LoVo (cell line): ENCODE results near the gene ARRDC2.

Source experiments
- DNase-seq: peaks from one replicate; pipeline ENCODE4 v3.0.0-alpha.2; 2016; ENCODE audit warnings: low spot score

The ARRDC2 gene

DNA sequence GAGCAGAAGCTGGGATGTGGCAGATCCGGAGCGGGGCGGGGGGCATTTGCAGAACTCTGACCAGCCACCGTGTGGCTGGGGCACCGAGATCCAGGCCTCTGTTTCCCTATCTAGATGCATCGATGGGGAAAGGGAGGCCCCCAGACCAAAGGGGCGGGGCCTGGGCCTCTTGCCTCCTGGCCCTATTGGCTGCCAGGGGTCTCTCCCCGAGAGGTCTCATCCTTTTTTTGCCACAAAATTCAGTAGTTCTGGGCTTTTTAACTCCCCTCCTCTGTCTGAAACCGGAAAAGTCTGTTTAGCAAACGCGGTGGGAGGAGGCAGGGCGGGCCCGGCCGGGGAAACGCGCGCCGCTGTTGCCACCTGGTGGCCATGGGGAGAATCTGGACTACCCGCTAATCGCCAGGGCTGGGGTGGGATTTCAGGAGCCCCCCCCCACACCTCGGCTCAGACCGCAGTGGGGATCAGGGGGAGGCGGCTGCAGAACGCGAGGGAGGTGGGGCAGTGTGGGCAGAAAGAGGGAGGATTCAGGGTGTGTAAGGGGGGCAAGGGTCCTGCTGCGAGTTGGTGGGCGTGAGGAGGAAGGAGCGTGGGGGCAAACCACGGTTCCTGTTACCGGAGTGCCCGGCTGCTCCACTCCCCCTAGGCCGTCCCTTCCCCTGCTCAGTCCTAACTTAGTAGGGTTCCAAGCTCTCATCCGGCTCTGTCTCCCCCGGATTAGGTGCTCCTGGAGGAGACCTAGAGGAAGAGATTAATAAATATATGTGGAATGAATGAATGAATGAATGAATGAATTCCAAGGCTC is 50.4 kb downstream of the ARRDC2 start:
- peak; percentile 74 for DNase-seq

DNA sequence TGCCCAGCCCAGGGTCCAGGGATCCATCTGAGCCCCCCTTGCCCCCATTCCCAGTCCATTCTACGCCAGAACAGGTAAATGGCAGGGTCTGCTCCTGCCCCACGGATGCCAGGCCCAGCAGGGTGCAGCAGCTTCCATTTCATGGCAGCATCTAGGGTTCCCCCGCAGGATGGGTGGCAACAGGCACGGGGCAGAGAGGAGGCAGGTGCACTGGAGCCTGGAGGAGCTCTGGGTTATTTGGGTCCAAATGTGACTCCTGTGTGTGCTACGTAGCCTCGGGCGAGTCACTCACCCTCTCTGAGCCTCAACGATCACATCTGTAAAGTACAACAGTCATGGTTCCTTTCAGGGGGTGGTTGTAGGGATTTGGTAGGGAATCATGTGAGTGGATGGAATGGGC is 51.3 kb downstream of the ARRDC2 start:
- no peak for DNase-seq

DNA sequence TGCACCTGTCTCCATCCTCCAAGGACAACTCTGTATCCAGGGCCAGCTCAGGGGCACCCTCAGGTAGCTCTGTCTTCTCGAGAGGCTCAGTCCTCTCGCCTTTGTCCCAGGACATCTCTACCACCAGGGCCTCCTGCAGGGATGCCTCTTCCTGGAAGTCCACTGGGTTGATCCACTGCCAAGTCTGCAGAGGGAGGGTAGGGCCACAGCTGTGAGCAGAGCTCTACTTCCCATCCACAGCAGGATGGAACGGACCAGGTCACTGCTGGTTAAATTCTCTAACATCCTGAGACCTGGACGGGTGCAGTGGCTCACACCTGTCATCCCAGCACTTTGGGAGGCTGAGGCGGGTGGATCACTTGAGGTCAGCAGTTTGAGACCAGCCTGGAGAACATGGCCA is 51.9 kb downstream of the ARRDC2 start:
- DNase-seq = no peak

DNA sequence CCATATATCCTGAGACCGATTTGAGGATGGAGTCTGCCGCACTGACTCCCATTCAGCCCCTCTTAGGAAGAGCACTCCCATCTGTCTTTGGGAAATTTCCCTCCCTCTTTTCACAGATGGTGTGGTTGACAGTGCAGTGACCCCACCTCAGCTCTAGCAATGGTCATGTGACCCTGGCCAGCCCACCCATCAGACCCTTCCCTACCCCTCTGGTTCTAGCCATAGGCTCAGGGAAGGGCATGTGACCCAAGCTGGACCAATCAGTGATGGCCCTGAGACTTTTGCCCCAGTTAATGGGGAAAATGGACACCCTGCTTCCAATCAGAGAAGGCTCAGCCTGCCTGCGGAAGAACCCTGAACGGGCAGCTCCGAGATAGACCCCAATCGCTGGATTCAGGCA is 52.5 kb downstream of the ARRDC2 start:
- no peak for DNase-seq

DNA sequence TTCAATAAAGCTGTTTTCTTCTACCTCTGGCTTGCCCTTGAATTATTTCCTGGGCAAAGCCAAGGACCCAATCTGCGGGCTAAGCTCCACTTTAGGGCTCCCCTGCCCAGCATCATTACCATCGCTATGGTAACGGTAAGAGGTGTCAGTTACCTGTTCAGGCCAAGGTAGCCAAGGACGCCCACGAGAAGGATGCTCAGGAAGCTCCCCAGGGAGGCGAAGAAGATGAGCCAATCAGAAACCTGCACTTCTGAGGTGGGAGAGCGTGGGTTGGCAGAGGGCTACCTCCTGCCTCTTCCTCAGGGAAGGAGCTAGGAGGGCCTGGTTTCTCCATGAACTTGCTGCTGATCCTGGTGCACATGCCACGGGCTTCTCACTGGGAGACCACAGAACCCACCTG is 54.1 kb downstream of the ARRDC2 start:
- DNase-seq = no peak

DNA sequence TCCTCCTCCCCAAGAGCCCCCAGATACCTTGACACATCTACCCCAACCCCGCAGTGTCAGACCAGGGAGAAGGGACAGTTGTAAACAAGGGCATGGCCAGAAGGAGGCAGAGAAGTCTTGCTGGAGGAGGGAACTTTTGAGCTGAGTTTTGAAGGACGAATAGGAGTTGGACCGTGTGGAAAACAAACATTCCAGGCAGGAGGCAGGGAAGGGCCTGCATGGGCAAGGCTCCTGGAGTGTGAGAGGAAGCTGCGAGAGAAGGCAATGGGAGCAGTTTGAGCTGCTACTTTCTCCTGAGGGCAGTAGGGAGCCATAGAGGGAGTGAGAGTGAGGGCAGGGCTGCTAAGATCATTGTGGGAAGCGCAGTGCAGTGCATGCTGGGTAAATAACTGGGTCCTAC is 55.5 kb downstream of the ARRDC2 start:
- peak; percentile 29 for DNase-seq
